NCI-H187 treated with DMSO at 0.1 percent for 48 hours (cell line): ENCODE results near the gene ACTR5.

Source experiments
- DNase-seq: peaks from one replicate; lab custom pipeline; 2025; lab: John Stamatoyannopoulos, UW

The ACTR5 gene

DNA sequence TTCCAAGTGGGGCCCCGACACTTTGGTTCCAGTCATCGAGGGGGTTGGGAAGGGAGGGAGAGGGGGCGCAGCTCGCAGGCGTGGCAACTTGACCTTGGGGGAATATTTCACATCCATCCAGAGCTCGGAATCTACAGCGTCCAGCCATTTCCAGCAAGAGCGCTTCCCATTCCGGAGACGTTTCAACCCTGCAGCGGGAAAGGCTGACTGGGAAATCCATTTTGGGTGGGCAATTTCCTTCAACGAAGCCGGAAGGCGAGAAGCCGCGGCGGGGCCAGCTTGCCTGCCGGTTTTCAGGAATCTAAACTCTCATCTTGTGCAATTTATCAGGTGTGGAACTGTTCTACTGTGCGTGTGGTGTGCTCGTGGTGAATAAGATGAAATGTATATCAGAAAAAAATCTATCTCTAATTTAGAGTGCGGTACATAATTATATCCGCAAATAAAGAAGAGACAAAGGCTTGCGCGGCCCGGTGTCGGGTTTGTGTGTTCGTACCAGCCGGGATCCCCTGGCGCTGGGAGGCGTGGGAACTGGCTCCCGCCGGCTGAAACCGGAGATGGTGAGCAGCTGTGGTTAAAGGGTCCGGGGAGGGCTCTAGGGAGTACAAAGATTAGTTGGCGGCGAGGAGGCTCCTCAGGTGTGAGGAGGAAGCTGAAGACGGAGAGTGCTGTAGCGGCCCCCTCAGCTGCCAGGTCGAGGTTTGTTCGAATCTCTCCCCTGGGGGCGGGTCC is 19.2 kb upstream of the ACTR5 start:
- DNase-seq, result no peak

DNA sequence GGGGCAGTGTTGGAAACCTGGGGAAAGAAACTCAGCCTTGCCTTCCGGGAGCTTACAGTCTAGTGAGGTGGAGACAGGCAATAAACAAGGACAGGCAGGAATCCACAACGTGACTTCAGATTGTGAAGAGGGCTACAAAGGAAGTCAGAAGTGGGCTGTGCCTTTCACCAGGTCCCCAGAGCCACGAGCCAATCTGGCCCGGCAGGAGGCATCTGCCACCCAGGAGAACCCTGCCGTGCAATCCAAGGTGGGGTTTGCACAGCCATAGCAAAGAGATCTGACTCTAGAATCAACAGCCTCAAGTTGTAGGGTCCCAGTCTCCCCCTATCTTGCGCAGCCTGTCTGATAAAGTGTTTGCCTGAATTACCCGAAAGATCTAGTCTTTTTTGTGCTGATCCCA is 18.5 kb upstream of the ACTR5 start:
- DNase-seq, result no peak

DNA sequence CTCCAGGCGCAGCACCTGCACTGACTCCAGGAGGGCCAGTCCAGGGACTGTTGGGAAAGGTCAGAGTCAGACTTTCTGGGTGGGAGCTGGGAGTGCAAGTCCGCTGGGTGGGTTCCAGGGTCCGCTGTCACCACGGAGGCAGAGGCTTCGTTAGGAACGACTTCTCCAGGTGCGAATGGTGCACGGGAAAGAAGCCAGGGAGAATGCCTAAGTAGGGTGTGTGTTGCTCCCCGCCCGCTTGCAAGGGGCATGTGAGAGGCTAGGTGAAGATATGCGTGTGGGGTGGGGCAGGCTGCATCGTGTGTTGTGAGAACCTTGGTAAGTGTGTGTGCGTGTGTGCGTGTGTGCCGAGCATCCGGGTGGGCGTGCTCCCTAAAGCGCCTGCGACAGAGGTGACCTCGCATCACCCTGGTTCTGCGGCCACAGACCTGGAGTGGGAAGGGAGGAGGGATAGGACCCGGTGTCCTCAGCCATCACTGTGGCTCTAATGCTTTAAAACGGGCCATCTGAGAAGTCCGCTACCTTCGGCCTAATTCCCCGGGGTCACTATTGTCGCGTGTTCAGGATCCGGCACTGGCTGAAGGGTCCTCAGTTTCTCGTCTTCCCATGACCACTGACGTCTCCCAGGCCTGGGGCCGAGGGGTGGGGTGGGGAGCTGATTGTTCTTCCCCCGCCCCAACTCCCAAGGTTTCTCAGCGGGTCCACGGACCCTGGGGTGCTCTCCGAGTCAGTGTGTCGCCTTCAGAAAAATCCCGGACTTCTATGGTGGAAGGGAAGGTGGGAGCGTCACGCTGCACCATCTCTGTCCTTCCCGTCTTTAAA is 17.9 kb upstream of the ACTR5 start:
- no peak for DNase-seq

DNA sequence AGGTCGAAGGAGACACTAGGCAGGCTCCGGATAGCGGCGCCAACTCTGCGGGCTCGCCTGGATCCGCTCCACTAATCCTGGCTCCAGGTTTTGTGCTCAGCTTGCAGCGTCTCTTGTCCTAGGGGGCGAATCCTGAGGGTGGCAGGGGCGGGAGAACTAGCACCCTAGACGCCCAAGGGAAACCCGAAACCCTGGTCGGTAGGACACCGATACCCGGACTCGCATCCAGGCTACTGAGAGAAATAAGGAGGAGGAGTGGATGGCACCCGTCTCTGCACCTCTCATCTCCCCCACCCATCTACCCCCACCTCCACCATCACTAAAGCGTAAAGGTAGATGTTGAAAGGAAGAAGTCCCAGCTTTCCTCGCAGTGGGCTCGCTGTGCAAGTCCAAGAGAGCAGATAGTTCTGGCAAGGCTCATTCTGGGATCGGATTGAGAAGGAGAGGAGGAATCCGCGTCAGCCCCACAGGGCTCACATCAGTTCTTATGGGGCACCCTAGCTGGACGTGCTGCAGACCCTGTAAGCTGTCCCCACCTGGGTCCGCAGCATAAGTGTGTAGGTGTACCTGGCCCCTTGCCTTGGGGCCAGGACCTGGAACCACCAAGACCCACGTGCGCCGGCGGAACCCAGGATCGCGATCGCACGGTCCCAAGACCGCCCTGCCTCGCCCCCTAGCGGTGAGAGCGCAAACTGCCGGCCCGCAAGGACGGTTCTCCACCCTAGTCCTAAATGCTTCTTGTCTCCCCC is 17.1 kb upstream of the ACTR5 start:
- DNase-seq, result no peak

DNA sequence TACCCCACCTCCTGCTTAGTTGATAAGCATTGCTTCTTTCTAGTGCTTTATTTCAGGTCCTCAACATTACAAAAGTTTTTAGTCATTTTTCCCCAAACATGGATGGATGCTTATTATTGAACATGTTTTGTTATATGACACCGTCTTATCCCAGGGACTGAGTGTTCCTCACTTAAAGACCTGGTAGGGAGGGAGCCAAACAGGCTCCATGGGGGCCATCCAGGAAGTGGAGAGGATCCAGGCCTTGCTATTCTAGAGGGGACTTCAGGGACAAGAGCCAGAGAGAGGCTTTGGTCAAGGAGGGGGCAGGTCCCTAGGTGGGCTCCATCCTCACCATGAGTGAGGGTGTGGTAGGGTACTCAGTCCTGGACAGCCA is 16.5 kb upstream of the ACTR5 start:
- DNase-seq, result no peak

DNA sequence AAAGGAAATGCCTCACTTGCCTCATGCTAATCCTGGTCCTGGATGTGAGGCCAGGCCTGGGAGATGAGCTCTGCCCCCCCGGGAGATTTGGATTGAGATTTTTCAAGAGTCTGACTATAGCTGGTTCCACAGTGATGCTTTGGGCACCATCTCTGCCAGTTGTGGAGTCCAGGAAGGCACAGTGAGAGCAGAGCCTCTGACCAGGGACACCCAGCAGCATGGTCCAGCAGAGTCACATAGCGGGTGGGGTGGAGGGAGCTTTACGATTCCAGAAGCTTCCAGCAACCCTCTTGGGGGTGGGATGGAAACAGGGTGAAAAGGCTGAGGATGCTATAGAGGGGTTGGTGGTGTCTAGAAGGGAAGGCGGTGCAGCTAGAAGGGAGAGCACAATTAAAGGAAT is 15.3 kb upstream of the ACTR5 start:
- DNase-seq, result no peak

DNA sequence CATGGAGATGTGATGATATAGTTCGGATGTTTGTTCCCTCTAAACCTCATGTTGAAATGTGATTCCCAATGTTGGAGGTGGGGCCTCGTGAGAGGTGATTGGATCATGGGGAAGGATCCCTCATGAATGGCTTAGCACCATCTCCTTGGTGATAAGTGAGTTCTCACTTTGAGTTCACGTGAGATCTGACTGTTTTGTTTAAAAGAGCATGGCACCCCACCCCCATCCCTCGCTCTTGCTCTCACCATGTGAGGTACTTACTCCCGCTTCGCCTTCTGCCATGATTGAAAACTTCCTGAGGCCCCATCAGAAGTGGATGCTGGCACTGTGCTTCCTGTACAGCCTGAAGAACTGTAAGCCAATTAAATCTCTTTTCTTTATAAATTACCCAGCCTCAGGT is 13.1 kb upstream of the ACTR5 start:
- DNase-seq, result no peak

DNA sequence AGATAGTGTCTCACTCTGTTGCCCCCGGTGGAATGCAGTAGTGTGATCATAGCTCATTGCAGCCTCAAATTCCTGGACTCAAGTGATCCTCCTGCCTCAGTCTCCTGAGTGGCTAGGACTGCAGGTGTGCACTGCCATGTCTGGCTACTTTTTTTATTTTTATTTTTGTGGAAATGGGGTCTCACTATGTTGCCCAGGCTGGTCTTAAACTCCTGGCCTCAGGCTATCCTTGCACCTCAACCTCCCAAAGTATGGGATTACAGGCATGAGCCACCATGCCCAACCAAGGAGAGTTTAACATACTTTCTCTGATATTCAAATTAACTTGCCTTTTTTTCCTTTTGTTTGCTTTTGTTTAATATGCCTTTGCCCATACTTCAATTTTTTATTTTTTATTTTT is 10.4 kb upstream of the ACTR5 start:
- DNase-seq, result no peak

DNA sequence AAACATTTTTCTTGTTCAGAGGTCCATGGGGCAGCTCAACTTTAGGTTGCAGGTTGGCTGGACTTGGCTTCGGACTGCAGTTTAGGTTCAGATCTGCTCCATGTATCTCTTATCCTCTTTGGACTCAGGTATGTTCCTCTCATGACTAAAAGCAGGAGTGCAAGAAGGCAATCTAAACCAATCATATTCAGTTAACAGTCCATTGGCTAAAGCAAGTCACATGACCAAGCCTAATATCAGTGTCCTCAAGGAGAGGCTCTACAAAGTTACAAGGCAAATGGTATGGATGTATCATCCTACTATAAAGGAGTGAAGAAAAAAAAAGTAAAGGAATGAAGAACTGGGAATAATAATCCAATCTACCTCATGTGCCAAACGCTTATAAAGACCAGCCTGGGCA is 2.5 kb upstream of the ACTR5 start:
- no peak for DNase-seq

DNA sequence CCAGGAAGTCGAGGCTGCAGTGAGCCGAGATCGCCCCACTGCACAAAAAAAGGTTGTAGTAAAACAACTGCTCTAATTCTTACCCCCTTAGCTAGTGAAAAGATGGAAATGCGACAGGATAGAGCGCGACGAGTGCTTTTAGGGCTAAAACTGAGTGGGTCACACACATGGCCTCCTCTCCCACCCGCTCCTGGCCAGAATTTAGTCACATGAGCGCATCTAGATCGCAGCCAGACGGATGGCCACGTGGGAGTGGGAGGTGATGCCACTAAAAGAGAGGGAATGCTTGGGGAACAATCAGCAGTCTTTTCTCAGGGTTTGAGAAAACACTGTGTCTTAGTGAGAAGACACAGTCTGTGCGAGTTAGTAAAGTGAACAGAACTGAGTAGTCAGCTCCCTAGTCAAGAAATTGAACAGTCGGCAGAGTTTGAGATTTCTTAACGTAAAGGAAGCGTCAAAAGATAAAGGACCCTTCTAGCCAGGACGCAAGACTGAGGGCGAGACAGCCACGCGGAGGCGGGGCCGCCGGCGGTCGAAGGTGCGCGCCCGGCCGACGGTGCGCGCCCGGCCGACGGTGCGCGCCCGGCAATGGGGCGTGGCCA is 664 bp upstream of the ACTR5 start:
- DNase-seq, result no peak

DNA sequence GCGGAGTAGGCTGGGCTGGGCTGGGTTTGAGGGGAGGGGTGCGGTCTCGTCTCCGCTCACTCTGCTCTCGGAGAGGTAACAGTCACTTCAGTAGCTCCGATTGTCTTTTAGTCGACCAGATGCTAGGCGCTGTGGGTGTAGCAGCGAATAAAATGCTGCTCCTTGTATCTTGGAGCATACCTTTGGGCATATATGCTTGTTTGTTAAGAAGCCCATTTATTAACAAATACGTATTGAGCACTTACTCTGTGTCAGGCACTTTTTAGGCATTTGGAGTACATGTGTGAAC is 545 bp downstream of the ACTR5 start:
- DNase-seq, result no peak

DNA sequence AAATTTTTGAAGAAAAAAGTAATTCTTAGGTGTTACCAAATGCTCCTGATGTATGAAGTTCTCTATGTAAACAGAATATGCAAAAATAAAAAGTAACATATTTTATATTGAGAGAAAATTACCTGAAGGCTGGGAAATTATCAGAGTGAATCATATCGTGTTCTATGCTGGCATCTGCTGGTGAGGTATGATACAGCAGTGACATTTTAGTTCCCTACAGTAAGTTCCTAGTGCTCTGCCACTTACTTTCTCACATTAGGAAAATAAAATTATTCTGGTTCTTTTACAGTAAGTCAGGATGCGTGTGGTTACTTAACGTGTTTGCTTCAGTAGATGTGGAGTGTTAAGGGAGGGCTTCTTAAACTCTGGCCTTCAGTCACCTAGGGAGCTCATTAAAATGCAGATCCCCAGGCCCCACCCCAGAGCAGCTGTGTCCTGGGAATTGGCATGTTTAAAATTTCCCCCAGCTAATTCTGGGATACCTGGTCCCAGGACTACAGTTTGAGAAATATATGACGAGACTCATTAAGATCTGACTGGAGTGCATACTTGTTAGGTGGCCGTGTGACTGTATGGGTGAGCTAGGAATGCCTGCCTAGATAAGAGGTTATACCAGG is 3.2 kb downstream of the ACTR5 start:
- DNase-seq, result no peak

DNA sequence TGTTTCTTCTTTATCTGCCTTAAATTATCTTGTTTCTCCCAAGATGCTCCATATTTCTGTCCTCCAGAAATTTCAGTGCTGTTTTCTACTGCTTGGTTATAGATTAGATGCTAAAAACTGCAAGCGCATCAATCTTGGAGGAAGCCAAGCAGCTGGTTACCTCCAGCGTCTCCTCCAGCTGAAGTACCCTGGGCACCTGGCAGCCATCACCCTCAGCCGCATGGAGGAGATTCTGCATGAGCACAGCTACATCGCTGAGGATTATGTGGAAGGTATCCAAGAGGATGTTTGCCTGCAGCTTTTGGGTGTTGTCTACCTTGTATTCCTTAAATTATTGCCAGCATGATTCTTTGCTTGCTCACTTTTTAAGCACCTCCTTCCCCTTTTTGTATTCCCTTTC is 3.8 kb downstream of the ACTR5 start:
- no peak for DNase-seq

DNA sequence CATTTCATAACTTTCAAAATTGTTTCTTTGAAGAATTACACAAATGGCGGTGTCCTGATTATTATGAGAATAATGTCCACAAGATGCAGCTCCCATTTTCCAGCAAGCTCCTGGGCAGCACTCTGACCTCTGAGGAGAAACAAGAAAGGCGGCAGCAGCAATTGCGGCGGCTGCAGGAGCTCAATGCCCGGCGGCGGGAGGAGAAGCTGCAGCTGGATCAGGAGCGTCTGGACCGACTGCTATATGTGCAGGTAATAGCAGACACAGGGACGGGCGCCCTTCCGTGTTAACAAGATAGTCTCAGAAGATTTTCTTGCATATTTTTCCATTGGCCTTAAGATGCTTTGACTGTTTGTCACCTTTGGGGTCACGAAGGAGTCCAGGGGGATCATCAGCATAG is 6.7 kb downstream of the ACTR5 start:
- no peak for DNase-seq

DNA sequence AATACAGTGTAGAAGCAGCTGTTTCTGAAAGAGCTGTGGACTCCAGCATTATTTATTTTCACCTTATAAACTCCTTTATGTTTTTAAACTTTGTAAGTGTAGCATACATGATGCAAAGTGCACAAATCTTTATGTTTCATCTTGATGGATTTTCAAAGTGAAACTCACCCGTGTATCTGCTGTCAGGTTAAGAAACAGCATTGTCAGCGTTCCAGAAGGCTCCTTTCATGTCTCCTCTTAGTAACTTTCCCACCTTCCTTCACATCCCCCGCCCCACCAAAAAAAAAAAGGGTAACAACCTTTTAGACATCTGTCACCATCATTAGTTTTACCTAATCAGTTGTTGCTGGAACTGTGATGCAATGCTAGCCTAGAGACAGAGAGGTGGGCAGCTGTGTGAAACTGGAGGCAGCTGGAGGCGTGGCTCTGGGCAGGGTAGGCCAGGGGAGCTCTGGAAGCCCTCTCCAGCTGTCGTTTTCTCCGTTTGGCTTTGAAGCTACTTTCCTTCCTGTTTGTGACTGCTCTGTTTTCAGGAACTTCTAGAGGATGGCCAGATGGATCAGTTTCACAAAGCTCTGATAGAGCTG is 7.2 kb downstream of the ACTR5 start:
- no peak for DNase-seq

DNA sequence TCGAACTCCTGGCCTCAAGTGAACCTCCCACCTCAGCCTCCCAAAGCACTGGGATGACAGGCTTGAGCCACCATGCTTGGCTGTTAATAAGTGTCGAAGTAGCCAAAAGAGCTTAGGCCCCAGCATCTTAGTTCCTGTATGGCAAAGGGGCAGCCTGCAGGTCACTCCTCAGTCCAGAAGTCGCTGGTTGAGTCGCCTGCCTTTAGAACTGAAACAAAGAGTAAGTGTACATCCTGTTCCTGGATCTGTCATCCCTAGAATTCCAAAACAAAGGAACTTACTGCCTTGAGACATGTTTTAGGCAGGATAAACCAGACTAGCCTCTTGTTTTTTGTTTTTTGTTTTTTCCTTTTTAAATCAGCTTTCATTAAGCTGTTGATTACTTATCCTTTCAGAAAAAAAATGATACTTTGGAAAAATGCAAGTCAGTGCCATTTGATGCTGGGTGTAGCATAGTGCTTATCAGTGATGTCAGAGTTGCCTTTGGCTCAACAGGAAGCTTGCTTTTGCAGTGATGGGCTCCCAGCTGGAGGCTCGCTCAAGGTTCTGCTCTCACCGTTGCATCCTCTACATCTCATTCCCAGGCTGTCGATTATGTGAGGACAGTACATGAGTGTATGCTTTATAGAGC is 9.0 kb downstream of the ACTR5 start:
- no peak for DNase-seq

DNA sequence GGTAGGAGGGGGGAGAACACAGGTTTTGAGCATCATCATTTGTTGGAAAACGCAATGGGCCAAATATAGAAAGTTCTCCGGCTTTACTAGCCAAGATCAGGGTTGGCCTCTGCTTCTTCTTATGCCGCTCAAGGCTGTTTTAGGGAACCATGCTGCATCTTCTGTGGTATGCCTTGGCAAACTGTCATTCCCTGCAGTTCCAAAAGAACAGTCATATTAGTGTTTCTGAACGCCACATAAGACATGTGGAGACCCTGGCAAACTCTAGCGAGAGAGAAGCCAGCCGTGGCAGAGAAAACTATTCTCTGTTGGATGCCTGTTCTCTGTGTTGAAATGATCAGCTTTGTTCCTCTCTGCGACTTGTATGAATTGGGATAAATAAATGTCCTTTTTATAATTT is 10.8 kb downstream of the ACTR5 start:
- DNase-seq, result no peak

DNA sequence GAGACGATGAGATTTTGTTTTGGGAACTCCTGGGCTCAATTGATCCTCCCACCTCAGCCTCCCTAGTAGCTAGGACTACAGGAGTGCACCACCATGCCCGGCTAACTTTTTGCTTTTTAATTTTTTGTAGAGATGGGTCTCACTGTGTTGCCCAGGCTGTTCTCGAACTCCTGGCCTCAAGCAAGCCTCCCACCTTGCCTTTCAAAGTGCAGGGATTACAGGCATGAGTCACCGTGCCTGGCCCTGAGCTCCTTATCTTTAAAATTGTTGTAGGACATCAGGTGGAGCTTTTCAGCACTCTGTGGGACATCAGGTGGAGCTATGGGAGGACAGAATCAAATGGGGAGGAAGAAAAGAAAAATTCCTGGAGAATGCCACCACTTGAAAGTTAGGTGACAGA is 12.7 kb downstream of the ACTR5 start:
- no peak for DNase-seq

DNA sequence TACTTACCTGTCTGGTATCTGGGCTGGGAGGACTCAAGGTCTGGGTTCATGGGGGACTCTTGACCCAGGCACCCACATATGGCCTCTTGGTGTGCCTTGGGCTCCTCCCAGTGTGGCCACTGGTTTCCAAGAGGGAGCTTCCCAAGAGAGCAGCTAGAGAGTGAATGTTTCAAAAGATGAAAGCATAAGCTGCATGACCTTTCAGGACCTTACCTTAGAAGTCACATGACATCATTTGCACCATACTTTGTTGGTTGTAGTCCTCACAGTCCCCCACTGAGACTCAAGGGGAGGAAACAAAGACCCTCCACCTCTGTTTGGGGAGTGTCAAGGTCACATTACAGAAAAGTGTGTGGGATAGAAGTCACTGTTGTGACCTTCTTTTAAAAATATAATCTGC is 13.9 kb downstream of the ACTR5 start:
- DNase-seq, result no peak

DNA sequence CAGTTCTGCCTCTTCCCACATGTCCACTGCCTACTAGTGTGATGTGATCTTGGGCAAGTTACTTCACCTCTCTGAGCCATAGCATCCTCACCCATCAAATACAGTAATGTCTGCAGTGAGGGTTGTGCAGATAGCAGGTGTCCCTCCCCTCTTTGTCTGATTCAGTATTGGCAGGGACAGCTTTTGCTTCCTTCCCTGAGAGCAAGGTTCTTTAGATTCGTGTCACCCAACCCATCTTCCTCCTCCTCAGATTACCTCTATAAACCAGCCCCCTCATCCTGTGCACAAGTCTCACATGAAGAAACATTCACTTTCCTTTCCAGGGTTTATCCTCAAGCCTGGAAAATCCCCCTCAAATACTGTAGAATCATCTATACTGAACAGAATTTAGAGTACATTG is 15.4 kb downstream of the ACTR5 start:
- no peak for DNase-seq

DNA sequence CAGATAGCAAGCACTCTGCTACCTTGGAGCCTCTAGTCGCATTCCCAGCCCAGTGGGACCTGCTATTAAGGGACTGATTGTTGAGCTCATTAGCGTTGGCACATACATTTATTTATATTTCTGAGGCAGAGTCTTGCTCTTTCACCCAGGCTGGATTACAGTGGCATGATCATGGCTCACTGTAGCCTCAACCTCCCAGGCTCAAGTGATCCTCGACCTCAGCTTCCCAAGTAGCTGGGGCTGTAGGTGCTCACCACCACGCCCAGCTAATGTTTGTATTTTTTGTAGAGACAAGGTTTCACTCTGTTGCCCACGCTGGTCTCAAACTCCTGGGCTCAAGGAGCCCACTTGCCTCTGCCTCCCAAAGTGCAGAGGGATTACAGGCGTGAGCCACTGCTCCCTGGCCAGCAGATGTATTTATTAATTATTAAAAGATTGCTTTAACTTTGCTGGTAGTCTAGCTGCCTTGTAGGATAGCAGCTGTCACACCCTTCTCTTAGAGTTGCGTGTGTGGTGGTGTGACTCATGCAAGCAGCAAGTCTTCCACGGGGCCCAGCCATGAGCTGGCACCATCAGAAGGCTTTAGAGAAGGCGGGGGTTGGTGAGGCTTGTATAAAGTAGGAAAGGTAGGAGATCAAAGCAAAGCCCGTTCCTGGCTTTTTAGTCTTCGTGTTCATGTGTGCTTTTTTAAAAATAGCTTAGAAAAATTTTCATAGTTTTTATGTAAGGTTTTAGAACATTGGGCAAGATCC is 16.5 kb downstream of the ACTR5 start:
- DNase-seq, result no peak
